Measurements from ENCODE around the gene LEMD2.

LEMD2 gene

GRCh38 chr6:33797626-33798342 is 8.9 kb upstream of the LEMD2 start:
- Histone ChIP-seq H3K27me3 (no peaks in the 10 kb centered on the region), H3K27ac (no peak overlapping the region), H3K4me1 (peaks cover 9% of the 10 kb centered on the region), H3K36me3 (no peaks in the 10 kb centered on the region), H3K4me2 (peak overlapping the region; percentile 33), H4K20me1 (no peaks in the 10 kb centered on the region; the same call in 1 of the 2 replicates), H3K9me3 (no peaks in the 10 kb centered on the region), H3K9ac (no peak overlapping the region), H3K4me3 (no peak overlapping the region)
- TF ChIP-seq Cebpa-rat (IDR thresholded peaks at IDR 0.05): no peak

- H3K27ac ChIP-seq: no peak overlapping the region
- H3K4me2 ChIP-seq: no peak overlapping the region
Measured at GRCh38 chr6:33794910-33795623, 6.1 kb upstream of the LEMD2 start.

GRCh38 chr6:33792981-33793380 is 4.1 kb upstream of the LEMD2 start:
- H3K9me3 ChIP-seq: no peaks in the 10 kb centered on the region
- peaks cover 24% of the 10 kb centered on the region for H3K4me1 ChIP-seq
- no peak overlapping the region for H3K27ac ChIP-seq
- no peak for TF ChIP-seq Cebpa-rat (IDR thresholded peaks at IDR 0.05)
- H4K20me1 ChIP-seq: 0 out of 2 replicates have a peak, but pooled peaks cover 4% of the 10 kb centered on the region
- H3K9ac ChIP-seq: no peak overlapping the region
- H3K27me3 ChIP-seq: no peaks in the 10 kb centered on the region
- no peak overlapping the region for H3K4me2 ChIP-seq
- no peaks in the 10 kb centered on the region for H3K36me3 ChIP-seq
- no peak overlapping the region for H3K4me3 ChIP-seq

More at GRCh38 chr6:33794910-33795623, 6.1 kb upstream of the LEMD2 start:
- Histone ChIP-seq H3K36me3 (no peaks in the 10 kb centered on the region), H3K27me3 (no peaks in the 10 kb centered on the region), H3K4me3 (no peak overlapping the region), H3K9ac (no peak overlapping the region), H3K9me3 (no peaks in the 10 kb centered on the region), H4K20me1 (no peaks in the 10 kb centered on the region; the same call in 1 of the 2 replicates), H3K4me1 (peaks cover 21% of the 10 kb centered on the region)
- TF ChIP-seq Cebpa-rat (IDR thresholded peaks at IDR 0.05): no peak

GRCh38 chr6:33791620-33792019 is 2.7 kb upstream of the LEMD2 start:
- H3K36me3 ChIP-seq: peaks cover 3% of the 10 kb centered on the region; the same call in 1 of the 2 replicates
- no peaks in the 10 kb centered on the region for H3K9me3 ChIP-seq
- TF ChIP-seq Cebpa-rat (IDR thresholded peaks at IDR 0.05): no peak
- H4K20me1 ChIP-seq: peaks cover 17% of the 10 kb centered on the region
- H3K4me3 ChIP-seq: no peak overlapping the region
- H3K27ac ChIP-seq: no peak overlapping the region
- H3K27me3 ChIP-seq: no peaks in the 10 kb centered on the region
- peak overlapping the region; percentile 8 for H3K4me2 ChIP-seq
- no peak overlapping the region for H3K9ac ChIP-seq
- H3K4me1 ChIP-seq: peaks cover 33% of the 10 kb centered on the region

- H3K9me3 ChIP-seq: no peaks in the 10 kb centered on the region
- no peak overlapping the region for H3K27ac ChIP-seq
- H3K36me3 ChIP-seq: peaks cover 10% of the 10 kb centered on the region; the same call in 1 of the 2 replicates
- no peak overlapping the region for H3K4me3 ChIP-seq
- H3K27me3 ChIP-seq: no peaks in the 10 kb centered on the region
- peak overlapping the region; percentile 8; the same call in 1 of the 2 replicates for H3K4me2 ChIP-seq
- no peak for TF ChIP-seq Cebpa-rat (IDR thresholded peaks at IDR 0.05)
- no peak overlapping the region for H3K9ac ChIP-seq
- H3K4me1 ChIP-seq: peaks cover 40% of the 10 kb centered on the region
- peaks cover 24% of the 10 kb centered on the region for H4K20me1 ChIP-seq
Measured at GRCh38 chr6:33790910-33791309, 2.0 kb upstream of the LEMD2 start.

GRCh38 chr6:33790379-33790778 is 1.4 kb upstream of the LEMD2 start:
- H3K4me2 ChIP-seq: no peak overlapping the region

GRCh38 chr6:33789550-33789895 is 593 bp upstream of the LEMD2 start:
- Histone ChIP-seq H3K4me2 (peak overlapping the region; percentile 83), H4K20me1 (peaks cover 38% of the 10 kb centered on the region), H3K4me3 (peak overlapping the region; percentile 96), H3K36me3 (peaks cover 24% of the 10 kb centered on the region), H3K27me3 (no peaks in the 10 kb centered on the region), H3K9ac (no peak overlapping the region), H3K9me3 (no peaks in the 10 kb centered on the region), H3K27ac (peak overlapping the region; percentile 98; the same call in 1 of the 2 replicates), H3K4me1 (peaks cover 51% of the 10 kb centered on the region)
- no peak for TF ChIP-seq Cebpa-rat (IDR thresholded peaks at IDR 0.05)

More at GRCh38 chr6:33790379-33790778, 1.4 kb upstream of the LEMD2 start:
- no peak for TF ChIP-seq Cebpa-rat (IDR thresholded peaks at IDR 0.05)
- peaks cover 30% of the 10 kb centered on the region for H4K20me1 ChIP-seq
- H3K9ac ChIP-seq: no peak overlapping the region
- H3K9me3 ChIP-seq: no peaks in the 10 kb centered on the region
- H3K4me1 ChIP-seq: peaks cover 46% of the 10 kb centered on the region
- no peak overlapping the region for H3K4me3 ChIP-seq
- no peaks in the 10 kb centered on the region for H3K27me3 ChIP-seq
- H3K36me3 ChIP-seq: peaks cover 15% of the 10 kb centered on the region; the same call in 1 of the 2 replicates
- H3K27ac ChIP-seq: no peak overlapping the region

- peaks cover 50% of the 10 kb centered on the region for H4K20me1 ChIP-seq
- H3K9ac ChIP-seq: peak overlapping the region; percentile 99
- H3K27me3 ChIP-seq: no peaks in the 10 kb centered on the region
- H3K4me3 ChIP-seq: peak overlapping the region; percentile 96
- H3K4me2 ChIP-seq: peak overlapping the region; percentile 83
- peaks cover 51% of the 10 kb centered on the region for H3K4me1 ChIP-seq
- TF ChIP-seq Cebpa-rat (IDR thresholded peaks at IDR 0.05): no peak
- no peaks in the 10 kb centered on the region for H3K9me3 ChIP-seq
- H3K36me3 ChIP-seq: peaks cover 37% of the 10 kb centered on the region
- peak overlapping the region; percentile 98 for H3K27ac ChIP-seq
Measured at GRCh38 chr6:33787954-33788693, 806 bp downstream of the LEMD2 start.

GRCh38 chr6:33787346-33787953 is 1.5 kb downstream of the LEMD2 start:
- H3K27ac ChIP-seq: 0 out of 2 replicates have a peak overlapping the region, but pooled peaks have one; percentile 98
- H3K4me3 ChIP-seq: peak overlapping the region; percentile 96
- no peaks in the 10 kb centered on the region for H3K9me3 ChIP-seq
- H3K9ac ChIP-seq: peak overlapping the region; percentile 99
- peaks cover 57% of the 10 kb centered on the region for H4K20me1 ChIP-seq
- peaks cover 57% of the 10 kb centered on the region for H3K4me1 ChIP-seq
- no peaks in the 10 kb centered on the region for H3K27me3 ChIP-seq
- TF ChIP-seq Cebpa-rat (IDR thresholded peaks at IDR 0.05): no peak
- peaks cover 44% of the 10 kb centered on the region for H3K36me3 ChIP-seq
- peak overlapping the region; percentile 83 for H3K4me2 ChIP-seq

Data from BLaER1 (cell line).